22Rv1 (cell line): ENCODE measurements around the gene UIMC1.

Source experiments
- CTCF ChIP-seq: fragments of 450-650 bp; IDR thresholded peaks from 2 replicates; pipeline ENCODE4 v1.5.1; 2017; ENCODE audit warnings: mild to moderate bottlenecking
- ZFX ChIP-seq: fragments of 450-650 bp; IDR thresholded peaks from 2 replicates; pipeline ENCODE4 v1.6.1; 2017; ENCODE audit warnings: antibody characterized with exemption, borderline replicate concordance

- TF ChIP-seq CTCF (no peak), ZFX (no peak)
Measured at GRCh38 chr5:176883700-176884570, 122.6 kb downstream of the UIMC1 start.
